GM12892 (cell line): Measurements from ENCODE around the gene CAMSAP2.

Source experiments
- DNase-seq: peaks from one replicate; pipeline ENCODE4 v3.0.0; 2011; ENCODE audit not compliant: insufficient read length
- FAIRE-seq: peaks from 2 replicates; lab custom pipeline; 2011; peaks lifted over from hg19 to GRCh38; lab: Jason Lieb, UNC
- POLR2A ChIP-seq: IDR thresholded peaks from 2 replicates; pipeline ENCODE4 v1.6.1; 2011; ENCODE audit warnings: low read depth, low read length, control low read depth
- POLR2AphosphoS5 ChIP-seq: IDR thresholded peaks from 2 replicates; pipeline ENCODE4 v1.6.1; 2011; ENCODE audit warnings: low read depth, low read length, control low read depth
- TAF1 ChIP-seq: IDR thresholded peaks from 2 replicates; pipeline ENCODE4 v1.6.1; 2011; ENCODE audit warnings: low read depth, mild to moderate bottlenecking, control low read depth, low read length, borderline replicate concordance

Gene CAMSAP2

DNA sequence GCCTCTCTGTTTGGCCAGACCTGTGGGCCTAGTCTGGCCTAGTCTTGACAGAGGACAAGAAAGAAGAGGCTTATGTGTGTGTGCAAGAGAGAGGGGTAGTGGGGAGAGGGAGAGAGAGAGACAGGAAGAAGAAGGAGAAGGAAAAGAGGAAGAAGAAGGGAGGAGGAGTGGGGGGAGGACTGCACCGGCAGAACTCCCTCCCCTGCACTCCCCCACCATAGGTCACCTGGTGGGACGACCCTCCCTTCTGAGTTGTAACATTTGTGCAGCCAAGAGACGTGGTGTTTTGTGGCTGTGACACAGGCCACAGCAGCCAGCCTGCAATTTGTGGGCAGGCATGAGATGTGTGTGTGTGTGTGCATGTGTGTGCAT, 160.3 kb downstream of the CAMSAP2 start:
- FAIRE-seq (no peak), DNase-seq (no peak)
- TF ChIP-seq TAF1 (no peak), POLR2AphosphoS5 (no peak), POLR2A (no peak)

DNA sequence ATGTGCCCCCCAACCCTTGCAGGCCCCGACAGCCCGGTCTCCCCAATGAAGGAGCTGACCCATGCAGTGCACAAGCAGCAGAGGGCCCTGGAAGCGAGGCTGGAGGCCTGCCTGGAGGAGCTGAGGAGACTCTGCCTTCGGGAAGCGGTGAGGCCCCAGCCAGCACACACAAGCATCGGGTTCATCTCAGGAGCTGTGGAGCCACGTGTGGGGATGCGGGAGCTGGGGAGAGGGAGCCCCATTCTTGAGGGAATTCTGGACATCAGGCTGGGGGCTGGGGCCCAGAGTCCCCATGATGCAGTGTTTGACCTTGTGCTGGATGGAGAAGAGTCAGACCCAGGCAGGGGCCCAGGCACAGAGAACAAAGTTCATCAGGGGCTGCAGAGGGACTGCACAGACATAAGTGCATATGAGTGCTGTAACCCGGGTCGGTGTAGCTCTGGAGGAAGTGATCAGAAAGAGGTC, 160.8 kb downstream of the CAMSAP2 start:
- DNase-seq = no peak
- no peak for FAIRE-seq
- TF ChIP-seq POLR2A (no peak), TAF1 (no peak), POLR2AphosphoS5 (no peak)

DNA sequence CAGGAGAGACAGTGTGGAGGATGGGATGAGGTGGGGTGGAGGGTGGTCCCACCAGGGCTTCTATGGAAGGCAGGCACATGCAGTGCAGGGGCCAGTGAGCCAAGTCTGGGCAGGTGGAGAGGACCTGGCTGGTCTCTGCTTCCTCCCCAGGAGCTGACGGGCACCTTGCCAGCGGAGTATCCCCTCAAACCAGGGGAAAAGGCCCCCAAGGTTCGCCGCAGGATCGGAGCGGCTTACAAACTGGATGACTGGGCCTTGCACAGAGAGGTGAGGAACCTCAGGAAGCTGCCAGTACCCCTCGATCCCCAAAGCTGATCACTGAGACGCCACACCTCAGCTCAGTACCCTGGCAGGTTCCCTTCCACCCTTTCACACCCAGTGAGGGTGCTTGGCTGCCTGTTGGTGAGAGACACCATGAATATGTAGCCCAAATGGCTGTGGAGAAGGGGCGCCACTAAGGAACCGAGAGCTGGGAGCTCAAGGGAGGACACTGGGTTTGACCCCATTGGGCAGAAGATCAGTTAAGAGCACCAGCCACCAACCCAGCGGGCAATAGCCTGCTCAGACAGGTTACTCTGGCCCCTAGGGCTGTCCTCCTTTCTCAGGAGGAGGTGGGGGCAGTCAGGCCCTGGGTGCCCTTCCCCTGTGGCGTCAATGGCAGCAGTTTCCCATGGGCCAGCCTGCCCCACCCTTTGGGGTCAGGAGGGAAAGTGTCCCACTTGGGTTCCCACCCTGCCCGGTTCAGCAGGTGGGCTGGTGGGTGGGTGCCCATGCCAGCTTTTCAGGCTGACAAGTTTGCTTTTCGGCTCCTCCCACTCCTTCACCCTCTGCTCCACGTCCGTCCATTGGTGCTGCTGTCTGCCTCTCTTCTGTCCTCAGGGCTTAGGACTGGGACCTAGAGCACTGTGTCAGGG, 161.5 kb downstream of the CAMSAP2 start:
- no peak for TF ChIP-seq POLR2A
- TF ChIP-seq TAF1 = no peak
- TF ChIP-seq POLR2AphosphoS5 = no peak
- no peak for DNase-seq
- FAIRE-seq = no peak

- no peak for TF ChIP-seq POLR2AphosphoS5
- no peak for TF ChIP-seq POLR2A
- no peak for TF ChIP-seq TAF1
- no peak for FAIRE-seq
- no peak for DNase-seq
Measured at GRCh38 chr1:200900877-200901276, 162.2 kb downstream of the CAMSAP2 start.

DNA sequence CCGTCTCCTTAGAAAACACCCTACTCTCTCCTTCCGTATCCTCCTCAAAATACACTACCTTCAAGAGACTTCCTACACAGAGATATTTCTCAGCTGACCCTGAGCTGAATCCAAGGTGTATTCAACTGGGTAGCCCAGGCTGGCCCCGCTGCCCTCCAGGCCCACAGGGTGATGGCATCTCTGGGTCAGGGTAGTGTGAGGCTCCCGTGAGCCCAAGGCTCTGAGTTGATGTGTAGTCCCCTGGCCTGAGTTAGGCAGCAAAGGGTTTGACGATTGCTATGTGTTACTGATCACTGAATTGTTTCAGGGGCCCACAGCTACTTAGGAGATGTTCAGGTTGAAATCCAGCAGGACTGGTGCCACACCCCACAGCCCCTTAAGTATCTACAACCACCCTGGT, 162.7 kb downstream of the CAMSAP2 start:
- no peak for DNase-seq
- TF ChIP-seq POLR2AphosphoS5 (no peak), TAF1 (no peak), POLR2A (no peak)
- FAIRE-seq = no peak

DNA sequence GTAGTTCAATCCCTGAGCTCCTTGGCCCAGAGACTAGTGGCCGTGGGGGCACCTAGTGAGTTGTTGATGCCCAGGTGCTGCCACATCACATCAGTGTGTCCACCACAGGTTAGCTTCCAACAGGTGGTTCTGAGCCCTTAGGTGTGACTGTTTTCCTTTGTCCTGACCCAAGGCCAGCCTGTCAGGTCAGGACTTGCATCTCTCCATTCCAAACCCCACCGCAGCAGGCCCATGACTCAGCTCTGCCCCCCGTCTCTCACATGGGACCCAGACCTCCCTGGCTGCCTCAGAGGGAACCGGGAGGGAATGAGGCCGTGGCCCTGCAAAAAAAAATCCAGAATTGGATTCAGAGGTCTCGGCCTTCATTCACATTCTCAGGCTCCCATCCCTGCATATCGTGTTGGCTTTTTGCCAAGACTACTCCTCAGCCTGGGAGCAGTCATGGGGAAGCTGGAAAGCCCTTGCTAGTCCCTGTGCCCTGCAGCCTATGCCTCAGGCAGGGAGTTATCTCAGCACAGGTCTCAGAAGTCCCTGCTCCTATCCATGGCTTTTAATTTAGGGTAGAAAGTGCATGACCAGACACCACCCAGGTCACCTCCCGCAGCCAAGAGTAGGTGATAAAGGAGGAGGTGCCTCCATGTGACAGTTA, 163.2 kb downstream of the CAMSAP2 start:
- DNase-seq (no peak), FAIRE-seq (no peak)
- TF ChIP-seq POLR2AphosphoS5 (no peak), POLR2A (no peak), TAF1 (no peak)

- FAIRE-seq (no peak), DNase-seq (no peak)
- TF ChIP-seq TAF1 (no peak), POLR2A (no peak), POLR2AphosphoS5 (no peak)
Measured at GRCh38 chr1:200903793-200904192, 165.1 kb downstream of the CAMSAP2 start.

DNA sequence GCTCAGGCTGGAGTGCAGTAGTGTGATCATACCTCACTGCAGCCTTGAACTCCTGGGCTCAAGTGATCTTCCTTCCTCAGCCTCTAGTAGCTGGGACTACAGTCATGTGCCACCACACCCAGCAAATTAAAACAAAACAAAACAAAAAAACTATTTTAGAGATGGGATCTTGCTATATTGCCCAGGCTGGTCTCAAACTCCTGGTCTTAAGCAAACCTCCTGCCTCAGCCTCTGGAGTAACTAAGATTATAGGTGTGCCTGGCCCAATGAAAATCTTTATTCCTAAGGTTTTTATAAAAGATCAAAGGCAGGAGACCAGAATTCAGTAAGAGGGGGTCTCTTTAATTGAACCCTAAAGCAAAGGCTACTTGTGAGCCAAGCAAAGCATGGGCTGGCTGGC, 166.1 kb downstream of the CAMSAP2 start:
- DNase-seq (no peak), FAIRE-seq (no peak)
- TF ChIP-seq POLR2AphosphoS5 (no peak), TAF1 (no peak), POLR2A (no peak)

GRCh38 chr1:200905411-200906052, 166.8 kb downstream of the CAMSAP2 start:
- DNase-seq (no peak), FAIRE-seq (peak; percentile 79)
- TF ChIP-seq POLR2A (no peak), TAF1 (no peak), POLR2AphosphoS5 (no peak)

GRCh38 chr1:200906491-200906890, 167.8 kb downstream of the CAMSAP2 start:
- no peak for FAIRE-seq
- TF ChIP-seq POLR2AphosphoS5 = no peak
- DNase-seq = no peak

DNA sequence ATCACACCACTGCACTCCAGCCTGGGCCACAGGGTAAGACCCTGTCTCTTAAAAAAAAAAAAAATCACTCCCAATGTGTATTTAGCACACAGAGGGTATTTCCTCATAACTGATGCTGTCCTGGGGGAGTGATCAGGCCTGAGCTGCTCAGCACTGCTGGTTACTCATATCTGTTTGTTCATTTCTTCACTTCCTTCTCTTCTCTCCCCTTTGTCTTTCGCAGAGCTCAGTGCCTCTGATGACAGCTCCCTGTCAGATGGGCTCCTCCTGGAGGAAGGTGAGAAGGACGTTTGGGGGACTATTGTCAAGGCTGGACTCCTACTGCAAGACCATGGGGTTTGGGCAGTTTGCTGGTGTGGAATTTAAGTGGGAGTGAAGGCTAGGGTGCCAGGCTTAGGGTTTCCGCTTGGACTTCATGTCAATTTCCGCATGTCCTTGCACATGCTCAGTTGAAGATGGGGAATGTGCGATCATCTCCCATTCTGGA, 169.0 kb downstream of the CAMSAP2 start:
- no peak for DNase-seq

More for the DNA sequence above, 169.0 kb downstream of the CAMSAP2 start:
- TF ChIP-seq POLR2AphosphoS5 = no peak
- FAIRE-seq = no peak
